COLO829 (cell line): Measurements from ENCODE around the gene KCNQ5.
"Not testable (repeated sequence)": the region's sequence is repeated elsewhere in the genome, so short reads cannot be mapped to it uniquely, and the experiment has no call there.

Experiments used
- DNase-seq: peaks from one replicate; pipeline ENCODE4 v3.0.0; 2012; ENCODE audit warnings: low spot score

Gene KCNQ5

GRCh38 chr6:72844614-72845013 is 222.8 kb downstream of the KCNQ5 start:
- no peak for DNase-seq

- DNase-seq, result no peak
Observed at GRCh38 chr6:72849346-72849745, 227.5 kb downstream of the KCNQ5 start.

GRCh38 chr6:72850040-72850439 is 228.2 kb downstream of the KCNQ5 start:
- DNase-seq, result no peak

GRCh38 chr6:72850469-72850868 is 228.6 kb downstream of the KCNQ5 start:
- no peak for DNase-seq

GRCh38 chr6:72855471-72855870 is 233.6 kb downstream of the KCNQ5 start:
- peak; percentile 36 for DNase-seq

GRCh38 chr6:72856801-72857200 is 234.9 kb downstream of the KCNQ5 start:
- DNase-seq, result no peak

- no peak for DNase-seq
Observed at GRCh38 chr6:72857791-72858585, 236.1 kb downstream of the KCNQ5 start.

- no peak for DNase-seq
Observed at GRCh38 chr6:72861059-72861458, 239.2 kb downstream of the KCNQ5 start.

GRCh38 chr6:72861935-72862432 is 240.1 kb downstream of the KCNQ5 start:
- no peak for DNase-seq

GRCh38 chr6:72863131-72863530 is 241.3 kb downstream of the KCNQ5 start:
- DNase-seq, result no peak

- no peak for DNase-seq
Observed at GRCh38 chr6:72864236-72864635, 242.4 kb downstream of the KCNQ5 start.

GRCh38 chr6:72864799-72865198 is 242.9 kb downstream of the KCNQ5 start:
- DNase-seq, result no peak

- DNase-seq, result no peak
Observed at GRCh38 chr6:72865467-72865866, 243.6 kb downstream of the KCNQ5 start.

GRCh38 chr6:72869621-72870020 is 247.8 kb downstream of the KCNQ5 start:
- DNase-seq, result no peak

- DNase-seq, result no peak
Observed at GRCh38 chr6:72873433-72873832, 251.6 kb downstream of the KCNQ5 start.

GRCh38 chr6:72876256-72876655 is 254.4 kb downstream of the KCNQ5 start:
- DNase-seq, result no peak

- no peak for DNase-seq
Observed at GRCh38 chr6:72886170-72886569, 264.3 kb downstream of the KCNQ5 start.

GRCh38 chr6:72890233-72890632 is 268.4 kb downstream of the KCNQ5 start:
- no peak for DNase-seq

GRCh38 chr6:72890671-72891070 is 268.8 kb downstream of the KCNQ5 start:
- DNase-seq, result no peak

GRCh38 chr6:72892901-72893300 is 271.0 kb downstream of the KCNQ5 start:
- DNase-seq, result no peak

- DNase-seq, result no peak
Observed at GRCh38 chr6:72894091-72894490, 272.2 kb downstream of the KCNQ5 start.

- DNase-seq, result not testable (repeated sequence)
Observed at GRCh38 chr6:72898313-72898712, 276.4 kb downstream of the KCNQ5 start.

GRCh38 chr6:72905705-72906478 is 284.0 kb downstream of the KCNQ5 start:
- DNase-seq, result no peak
